HUES6 (cell line): Measurements from ENCODE around the gene KCNIP3.
"Not testable (repeated sequence)": the region's sequence is repeated elsewhere in the genome, so short reads cannot be mapped to it uniquely, and the experiment has no call there.

Source experiments
- H3K27ac ChIP-seq: 2 replicates; pipeline ENCODE4 v1.7.0; 2013; ENCODE audit warnings: low read depth, mild to moderate bottlenecking, low read length, inconsistent platforms
- H3K27me3 ChIP-seq: 2 replicates; pipeline ENCODE4 v1.6.1; 2013; ENCODE audit warnings: low read length; ENCODE audit not compliant: control insufficient read depth, insufficient read depth
- H3K36me3 ChIP-seq: 2 replicates; pipeline ENCODE4 v1.6.1; 2013; ENCODE audit warnings: low read length; ENCODE audit not compliant: control insufficient read depth, insufficient read depth
- H3K4me1 ChIP-seq: 2 replicates; pipeline ENCODE4 v1.6.1; 2013; ENCODE audit warnings: low read length; ENCODE audit not compliant: control insufficient read depth, insufficient read depth
- H3K4me3 ChIP-seq: 2 replicates; pipeline ENCODE4 v1.5.1; 2013; ENCODE audit warnings: low read depth, low read length
- H3K9ac ChIP-seq: one replicate; pipeline ENCODE4 v1.6.1; 2013; ENCODE audit warnings: mild to moderate bottlenecking, low read length
- H3K9me3 ChIP-seq: 2 replicates; pipeline ENCODE4 v1.6.1; 2013; ENCODE audit warnings: low read depth, low read length; ENCODE audit not compliant: control insufficient read depth, insufficient read depth

Gene KCNIP3

DNA sequence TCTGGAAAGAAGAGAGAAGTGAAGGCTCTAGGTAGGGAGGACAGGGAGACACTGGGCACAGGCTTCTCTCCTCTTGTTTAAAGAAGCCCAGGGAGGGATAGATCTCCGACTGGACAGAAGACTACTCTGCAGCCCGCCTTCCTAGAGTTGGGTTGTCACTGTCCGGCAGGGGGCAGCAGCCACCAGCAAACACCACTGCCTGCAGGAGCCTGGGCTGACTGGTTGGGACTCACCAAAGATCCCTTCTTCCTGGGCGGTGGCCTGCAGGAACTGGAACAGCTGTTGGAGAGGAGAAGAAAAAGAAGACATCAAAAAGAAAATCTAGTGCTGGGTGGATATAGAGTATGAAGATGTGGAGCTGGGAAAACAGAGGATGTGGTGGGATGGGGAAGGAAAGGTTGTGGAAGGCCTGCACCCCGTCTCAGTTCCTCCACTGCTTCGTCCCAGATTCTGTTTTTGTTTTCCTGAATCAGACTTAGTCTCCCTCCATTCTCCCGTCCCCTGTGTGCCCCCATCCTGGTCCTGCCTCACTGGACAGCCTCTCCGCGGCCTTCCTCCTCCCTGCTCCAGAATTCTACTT is 117.0 kb downstream of the KCNIP3 start:
- not testable (repeated sequence) for H3K27me3 ChIP-seq, H3K4me1 ChIP-seq, H3K9ac ChIP-seq, H3K27ac ChIP-seq, H3K9me3 ChIP-seq, H3K4me3 ChIP-seq
- peaks cover 14% of the 10 kb centered on the region for H3K36me3 ChIP-seq

DNA sequence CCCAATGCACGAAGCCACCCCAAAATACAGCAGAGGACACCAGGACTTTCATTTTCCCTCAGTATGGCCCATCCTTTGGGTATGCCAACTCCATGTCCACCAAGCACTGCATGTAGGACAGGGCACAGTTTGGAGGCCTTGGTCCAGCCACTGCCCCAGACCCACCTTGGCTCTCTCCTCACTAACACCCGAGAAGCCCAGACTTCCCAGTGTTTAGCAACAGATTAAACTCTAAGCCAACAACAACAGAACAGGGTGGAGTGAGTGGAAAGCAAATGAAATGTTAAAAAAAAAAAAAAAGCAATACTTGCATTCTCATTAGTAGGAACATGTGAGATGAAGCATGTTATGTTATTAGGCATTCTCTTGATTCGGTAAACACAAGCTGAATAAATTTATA is 118.0 kb downstream of the KCNIP3 start:
- peaks cover 12% of the 10 kb centered on the region for H3K36me3 ChIP-seq
- not testable (repeated sequence) for H3K4me3 ChIP-seq, H3K27me3 ChIP-seq, H3K27ac ChIP-seq, H3K9ac ChIP-seq, H3K9me3 ChIP-seq, H3K4me1 ChIP-seq

DNA sequence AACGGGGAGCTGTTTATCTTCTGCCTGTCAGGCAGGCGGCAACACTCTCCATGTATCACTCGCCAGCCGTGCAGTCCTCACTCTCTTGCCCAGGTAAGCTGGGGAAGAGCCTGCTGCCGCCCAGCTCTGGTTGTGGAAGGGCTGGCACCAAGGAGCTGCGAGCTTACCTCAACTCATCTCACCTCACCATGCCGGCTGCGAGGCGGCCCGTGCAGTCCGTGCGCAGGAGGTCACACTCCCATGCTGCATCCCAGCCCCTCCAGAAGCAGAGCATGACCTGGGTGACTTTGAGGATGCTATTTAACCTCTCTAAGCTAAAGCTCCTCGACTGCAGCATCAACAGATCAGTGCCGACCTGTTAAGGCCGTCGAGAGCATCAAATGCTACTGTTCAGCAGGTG is 118.4 kb downstream of the KCNIP3 start:
- H3K36me3 ChIP-seq, H3K4me1 ChIP-seq, H3K27ac ChIP-seq, H3K27me3 ChIP-seq, H3K9ac ChIP-seq, H3K9me3 ChIP-seq, H3K4me3 ChIP-seq: not testable (repeated sequence)

DNA sequence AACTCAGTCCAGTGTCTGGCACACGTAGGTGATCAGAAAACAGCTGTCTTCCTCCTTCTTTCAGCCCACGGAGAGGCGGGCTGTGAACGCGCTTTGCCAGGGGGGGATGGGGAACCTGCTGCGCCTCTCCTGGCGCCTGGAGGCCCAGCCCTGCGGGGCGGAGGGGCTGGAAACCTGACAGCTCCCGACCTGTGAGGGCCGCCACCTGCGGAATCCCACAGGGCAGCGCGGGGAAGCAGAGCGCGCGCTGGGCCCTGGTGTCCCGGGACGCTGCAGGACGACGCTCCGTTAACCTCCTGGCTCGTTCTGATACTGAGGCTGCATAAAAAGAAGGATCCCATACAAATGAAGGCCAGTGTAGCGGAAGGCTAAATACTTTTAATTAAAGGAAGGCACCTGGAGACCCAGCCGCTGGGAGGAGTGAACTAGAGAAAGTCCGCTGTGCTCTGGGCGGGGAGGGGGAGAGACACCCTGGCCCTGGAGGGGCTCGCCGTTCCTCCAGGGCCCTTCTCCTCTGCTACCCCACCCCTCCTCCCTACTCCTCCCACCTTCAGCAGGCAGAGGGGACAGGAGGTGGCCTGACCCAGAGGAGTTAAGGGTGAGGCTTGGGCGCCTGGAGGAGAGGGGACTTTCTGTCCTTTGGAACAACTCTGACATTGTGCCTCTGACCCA is 130.2 kb downstream of the KCNIP3 start:
- H3K36me3 ChIP-seq, H3K27ac ChIP-seq, H3K4me1 ChIP-seq, H3K4me3 ChIP-seq, H3K9me3 ChIP-seq, H3K27me3 ChIP-seq, H3K9ac ChIP-seq: not testable (repeated sequence)

DNA sequence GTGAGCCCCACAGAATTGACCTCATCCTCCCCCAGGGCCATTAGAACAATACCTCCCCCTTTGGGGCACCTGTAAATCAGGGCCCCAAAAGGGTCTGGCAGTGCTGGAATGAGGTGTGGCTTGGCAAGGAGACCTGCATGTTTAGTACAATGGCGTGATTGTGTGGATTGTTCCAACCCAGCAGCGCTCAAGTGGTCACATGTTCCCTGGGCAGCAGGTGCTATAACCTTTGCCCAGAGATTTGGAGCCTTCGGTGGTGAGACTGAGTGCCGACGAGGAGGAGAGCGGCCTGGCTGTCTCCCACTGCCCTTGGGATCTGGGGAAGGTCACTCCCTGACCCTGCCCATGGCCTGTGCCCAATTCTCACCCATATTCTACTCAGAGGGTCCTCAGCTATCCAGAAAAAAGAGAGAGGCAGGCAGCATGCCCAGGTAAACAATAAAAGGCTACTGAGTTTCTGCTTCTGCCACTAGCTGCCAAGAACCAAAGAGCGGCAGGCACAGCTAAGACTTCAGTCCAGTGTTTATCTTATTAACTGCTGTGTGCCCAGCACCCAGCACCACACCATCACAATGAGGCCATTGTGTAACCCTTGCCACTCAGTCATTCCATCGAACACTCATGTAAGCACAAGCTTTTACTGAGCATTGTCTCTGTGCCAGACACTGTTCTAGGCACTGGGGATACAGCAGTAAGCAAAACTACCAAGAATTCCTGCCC is 132.8 kb downstream of the KCNIP3 start:
- H3K4me3 ChIP-seq, H3K27me3 ChIP-seq, H3K9me3 ChIP-seq, H3K9ac ChIP-seq, H3K27ac ChIP-seq, H3K36me3 ChIP-seq, H3K4me1 ChIP-seq: not testable (repeated sequence)

DNA sequence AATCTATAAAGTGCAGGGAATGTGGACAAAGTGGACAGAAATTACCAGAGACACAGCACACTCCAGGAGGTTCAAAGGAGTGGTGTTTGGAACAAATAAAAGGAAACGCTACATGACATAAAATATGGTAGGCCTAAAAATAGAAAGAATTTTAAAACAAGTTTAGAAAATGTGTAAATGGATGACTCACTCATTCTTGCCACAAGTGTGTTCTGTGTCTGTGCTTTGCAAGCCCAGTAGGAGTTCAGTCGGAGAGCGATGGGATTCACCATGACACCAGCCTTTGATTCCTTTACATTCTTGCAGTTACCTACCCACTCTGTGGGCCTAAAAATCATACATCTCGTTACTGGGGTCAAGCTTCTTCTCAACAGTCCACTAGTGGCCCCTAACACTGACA is 136.2 kb downstream of the KCNIP3 start:
- not testable (repeated sequence) for H3K27ac ChIP-seq, H3K4me1 ChIP-seq, H3K36me3 ChIP-seq, H3K4me3 ChIP-seq, H3K9ac ChIP-seq, H3K27me3 ChIP-seq, H3K9me3 ChIP-seq

DNA sequence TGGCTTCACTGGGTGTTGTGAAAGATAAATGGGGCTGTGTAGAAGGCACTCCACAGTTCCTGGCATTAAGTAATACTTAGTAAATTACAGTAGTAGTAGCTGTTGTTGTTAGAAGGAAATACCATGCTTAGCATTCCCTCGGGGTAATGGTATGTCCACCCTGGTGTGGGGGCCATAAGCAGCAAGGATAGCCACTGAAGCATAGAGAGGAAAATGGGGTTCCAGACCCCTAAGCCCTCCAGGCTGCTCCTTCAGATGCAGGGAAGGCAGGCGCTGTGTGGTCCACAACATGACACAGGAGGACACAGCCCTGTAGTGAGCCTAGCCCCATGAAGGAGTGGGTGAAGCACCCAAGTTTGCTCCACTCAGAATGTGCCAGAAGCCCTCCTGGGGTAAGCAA is 136.8 kb downstream of the KCNIP3 start:
- H3K36me3 ChIP-seq, H3K27ac ChIP-seq, H3K9me3 ChIP-seq, H3K27me3 ChIP-seq, H3K4me1 ChIP-seq, H3K9ac ChIP-seq, H3K4me3 ChIP-seq: not testable (repeated sequence)

DNA sequence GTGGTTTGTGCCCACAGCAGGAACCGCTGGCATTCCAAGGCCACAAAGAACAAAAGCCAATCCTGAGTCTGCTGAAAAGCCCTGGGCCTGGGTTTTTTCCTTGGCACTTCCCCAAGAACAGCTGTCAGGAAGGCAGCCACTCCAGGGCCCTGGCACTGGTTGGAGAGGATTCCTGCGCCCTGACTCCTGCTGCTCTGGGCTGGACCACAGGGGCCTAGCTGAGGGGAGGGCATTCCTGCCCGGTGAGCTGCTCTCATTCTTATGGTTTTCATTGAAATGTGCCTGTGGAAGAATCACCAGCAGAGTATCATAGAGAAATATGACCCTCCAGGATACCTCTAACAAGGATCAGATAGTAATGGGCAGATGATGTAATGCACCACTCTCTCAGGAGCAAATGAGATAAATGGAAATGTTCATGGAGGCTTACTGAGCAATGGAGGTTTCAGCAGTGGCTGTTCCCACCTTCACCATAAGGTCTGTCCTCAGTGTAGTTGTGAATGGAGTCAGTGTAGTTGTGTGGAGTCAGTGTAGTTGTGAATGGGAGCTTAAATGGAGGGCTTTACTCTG is 137.4 kb downstream of the KCNIP3 start:
- not testable (repeated sequence) for H3K36me3 ChIP-seq, H3K4me3 ChIP-seq, H3K27me3 ChIP-seq, H3K9ac ChIP-seq, H3K27ac ChIP-seq, H3K4me1 ChIP-seq, H3K9me3 ChIP-seq

DNA sequence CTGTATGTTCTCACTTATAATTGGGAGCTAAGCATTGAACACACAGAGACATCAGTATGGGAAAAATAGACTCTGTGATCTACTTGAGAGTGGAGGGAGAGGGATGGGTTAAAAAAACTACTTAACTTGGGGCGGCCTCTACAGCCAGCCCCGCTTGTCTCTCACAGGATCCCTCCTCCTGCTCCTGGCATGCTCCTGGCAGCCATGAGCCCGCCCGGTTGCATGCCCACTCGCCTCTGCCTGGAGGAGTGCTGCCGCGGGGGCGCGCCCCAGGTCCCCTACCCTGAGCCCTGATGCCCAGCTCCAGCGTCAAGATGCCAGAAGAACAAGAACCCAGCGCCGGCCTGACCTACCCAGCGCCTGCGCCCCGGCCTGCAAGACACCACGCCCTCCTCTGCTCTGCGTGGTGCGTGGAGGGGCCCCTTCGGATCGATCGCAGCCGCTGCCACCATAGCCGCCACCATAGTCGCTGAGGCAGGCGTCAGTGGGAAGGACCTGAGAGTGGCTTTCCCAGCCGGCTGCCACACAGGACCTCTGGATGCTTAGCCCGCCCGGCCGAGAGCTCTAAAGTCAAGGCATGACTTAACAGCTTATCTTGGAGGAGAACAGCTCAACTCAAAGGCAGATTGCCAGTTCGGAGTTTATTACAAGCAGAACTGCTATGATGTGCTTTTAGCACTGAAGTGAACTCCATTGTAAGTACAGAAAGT is 138.2 kb downstream of the KCNIP3 start:
- H3K9ac ChIP-seq, H3K27ac ChIP-seq, H3K4me3 ChIP-seq, H3K9me3 ChIP-seq, H3K27me3 ChIP-seq, H3K36me3 ChIP-seq, H3K4me1 ChIP-seq: not testable (repeated sequence)
